Measurements from ENCODE around the gene KRTAP10-12.
"Not testable (repeated sequence)": the region's sequence is repeated elsewhere in the genome, so short reads cannot be mapped to it uniquely, and the experiment has no call there.

KRTAP10-12 gene

DNA sequence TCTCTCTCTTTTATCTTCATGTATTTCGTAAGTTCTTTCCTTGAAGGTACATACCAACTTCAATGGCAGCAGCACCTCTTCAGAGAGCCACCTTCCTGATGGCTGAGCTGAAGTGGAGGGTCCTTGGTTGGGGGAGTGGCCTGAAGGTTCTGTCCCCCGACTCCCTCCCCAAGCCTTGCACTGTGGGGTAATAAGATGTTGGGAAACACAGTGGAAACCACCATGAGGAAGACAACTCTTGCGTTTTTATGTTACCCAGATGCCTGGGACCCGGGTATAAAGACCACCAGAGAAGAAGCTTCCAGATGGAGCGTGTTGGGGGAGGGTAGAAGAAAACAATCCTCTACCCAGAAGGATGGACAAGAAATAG lies 38.4 kb upstream of the KRTAP10-12 start:
- in situ Hi-C loops (cut with MboI; ENCODE audit: low sequenced_read_pairs) = no loop called here
- DNase-seq (ENCODE audit: low spot score in 2 of 2) = no peak
- Histone ChIP-seq H3K9me3 (no peaks in the 10 kb centered on the region), H3K4me3 (no peak overlapping the region), H3K36me3 (replicated peaks) (no peaks in the 10 kb centered on the region), H3K27me3 (ENCODE audit: low read depth) (no peaks in the 10 kb centered on the region), H3K4me1 (no peaks in the 10 kb centered on the region)

DNA sequence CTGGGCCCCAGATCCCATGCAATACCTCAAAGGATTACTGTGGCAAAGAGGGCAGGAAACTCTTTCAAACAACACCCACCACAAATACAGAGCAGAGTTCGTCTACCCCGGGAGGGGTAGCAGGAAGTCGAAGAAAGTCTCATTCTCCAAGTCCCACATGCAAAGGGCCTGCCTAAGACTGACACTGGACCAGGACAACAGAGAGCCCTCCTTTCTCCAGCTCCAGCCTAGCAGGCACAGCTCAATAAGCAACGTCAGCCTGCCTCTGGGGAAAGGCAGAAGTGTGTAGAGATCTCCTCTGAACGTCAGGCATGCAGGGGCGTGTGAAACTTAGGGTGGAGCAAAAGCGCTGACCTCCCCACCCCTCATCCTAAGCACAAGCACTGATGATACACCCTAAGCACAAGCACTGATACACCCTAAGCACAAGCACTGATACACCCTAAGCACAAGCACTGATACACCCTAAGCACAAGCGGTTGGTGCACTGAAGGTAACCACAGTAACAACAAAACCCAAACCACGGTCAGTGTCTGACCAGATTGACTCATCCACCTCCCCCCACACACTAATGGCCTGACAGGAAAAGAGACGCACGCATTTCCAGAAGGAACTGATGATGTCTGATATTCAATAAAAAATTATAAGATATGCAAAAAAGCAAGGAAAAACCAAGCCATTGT lies 37.9 kb upstream of the KRTAP10-12 start:
- DNase-seq (ENCODE audit: low spot score in 2 of 2) = no peak
- Histone ChIP-seq H3K36me3 (replicated peaks) (no peaks in the 10 kb centered on the region), H3K4me3 (no peak overlapping the region), H3K9me3 (no peaks in the 10 kb centered on the region), H3K27me3 (ENCODE audit: low read depth) (no peaks in the 10 kb centered on the region), H3K4me1 (no peaks in the 10 kb centered on the region)
- in situ Hi-C loops (cut with MboI; ENCODE audit: low sequenced_read_pairs) = no loop called here

DNA sequence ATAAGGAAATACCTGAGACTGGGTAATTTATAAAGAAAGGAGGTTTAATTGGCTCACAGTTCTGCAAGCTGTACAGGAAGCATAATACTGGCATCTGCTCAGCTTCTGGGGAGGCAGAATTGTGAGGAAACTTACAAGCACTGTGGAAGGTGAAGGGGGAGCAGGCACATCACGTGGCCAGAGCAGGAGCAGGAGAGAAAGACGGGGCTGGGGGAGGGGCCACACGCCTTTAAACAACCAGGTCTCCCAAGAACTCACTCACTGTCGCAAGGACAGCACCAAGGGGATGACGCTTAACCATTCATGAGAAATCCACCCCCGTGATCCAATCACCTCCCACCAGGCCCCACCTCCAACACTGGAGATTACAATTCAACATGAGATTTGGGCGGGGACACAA lies 35.4 kb upstream of the KRTAP10-12 start:
- H3K4me1 ChIP-seq; H3K4me3 ChIP-seq; H3K9me3 ChIP-seq; in situ Hi-C loops (cut with MboI; ENCODE audit: low sequenced_read_pairs); H3K27me3 ChIP-seq (ENCODE audit: low read depth); H3K36me3 ChIP-seq (replicated peaks); DNase-seq (ENCODE audit: low spot score in 2 of 2): not testable (repeated sequence)

DNA sequence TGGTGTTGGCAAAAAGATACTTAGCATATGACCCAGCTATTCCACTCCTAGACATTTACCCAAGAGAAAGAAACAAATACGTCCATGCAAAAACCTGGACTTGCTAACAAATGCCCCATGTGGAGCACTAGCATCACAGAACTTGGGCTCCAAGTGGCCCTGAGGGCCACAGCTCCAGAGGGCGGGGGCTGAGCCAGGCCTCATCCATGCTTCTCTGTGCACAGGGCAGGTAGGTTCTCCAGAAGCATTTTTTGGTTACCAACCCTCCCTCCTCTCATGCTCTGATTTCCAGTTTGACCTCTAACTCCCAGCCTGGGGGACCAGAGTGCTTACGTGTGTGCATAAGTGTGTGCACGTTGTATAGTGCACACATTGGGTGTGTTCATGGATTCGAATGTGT lies 32.3 kb upstream of the KRTAP10-12 start:
- H3K4me3 ChIP-seq = no peak overlapping the region
- no peak for DNase-seq (ENCODE audit: low spot score in 2 of 2)
- no peaks in the 10 kb centered on the region for H3K4me1 ChIP-seq
- no peaks in the 10 kb centered on the region for H3K9me3 ChIP-seq
- no peaks in the 10 kb centered on the region for H3K27me3 ChIP-seq (ENCODE audit: low read depth)
- H3K36me3 ChIP-seq (replicated peaks) = no peaks in the 10 kb centered on the region
- in situ Hi-C loops (cut with MboI; ENCODE audit: low sequenced_read_pairs) = no loop called here

DNA sequence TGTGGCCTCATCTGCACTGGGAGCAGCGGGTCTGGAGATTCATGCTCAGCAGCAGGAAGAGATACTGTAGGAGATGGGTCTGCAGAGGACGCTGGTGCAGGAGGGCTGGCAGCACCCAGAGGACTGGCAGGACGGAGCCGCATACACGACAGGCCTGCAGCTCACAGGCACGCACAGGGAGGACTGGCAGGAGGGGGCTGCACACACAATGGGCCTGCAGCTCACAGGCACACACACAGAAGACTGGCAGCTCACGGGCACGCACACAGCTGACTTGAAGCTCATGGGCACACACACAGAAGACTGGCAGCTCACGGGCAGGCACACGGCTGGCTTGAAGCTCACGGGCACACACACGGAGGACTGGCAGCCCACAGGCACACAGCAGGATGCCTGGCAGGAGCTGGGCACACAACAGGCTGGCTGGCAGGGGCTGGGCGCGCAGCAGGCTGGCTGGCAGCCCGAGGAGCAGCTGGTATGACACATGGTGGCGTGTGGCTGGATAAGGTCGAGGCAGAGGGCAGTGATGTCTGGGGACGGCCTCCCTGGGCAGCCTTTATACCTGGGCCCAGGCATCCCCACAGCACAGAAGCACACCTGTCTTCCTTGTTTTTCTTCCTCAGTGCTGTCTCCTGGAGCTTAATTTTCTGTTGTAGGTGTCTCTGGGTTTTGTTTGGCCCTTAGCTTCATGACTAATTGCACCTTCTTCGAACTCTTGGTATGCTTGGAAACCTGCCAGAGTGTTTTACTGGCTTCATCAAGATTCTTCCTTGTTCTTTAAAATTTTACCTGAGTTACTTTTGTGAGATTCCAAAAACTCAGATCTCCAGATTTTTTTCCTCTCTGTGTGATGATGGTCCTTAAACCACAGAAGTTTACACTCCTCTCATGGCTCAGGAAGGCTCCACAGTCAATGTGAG lies 30.3 kb upstream of the KRTAP10-12 start, which contains the start of gene KRTAP12-2:
Gene KRTAP12-2, minus strand, starts transcription at position 527 of the 920 bp plus-strand sequence. Its CDS starts 41 bp downstream, at position 486.
- Histone ChIP-seq H3K36me3 (replicated peaks) (no peaks in the 10 kb centered on the region), H3K27me3 (ENCODE audit: low read depth) (0 out of 2 replicates have a peak, but pooled peaks cover 1% of the 10 kb centered on the region), H3K9me3 (no peaks in the 10 kb centered on the region), H3K4me1 (no peaks in the 10 kb centered on the region), H3K4me3 (no peak within 1 kb of the TSS)
- in situ Hi-C loops (cut with MboI; ENCODE audit: low sequenced_read_pairs) = no loop called here
- no peak for DNase-seq (ENCODE audit: low spot score in 2 of 2)

DNA sequence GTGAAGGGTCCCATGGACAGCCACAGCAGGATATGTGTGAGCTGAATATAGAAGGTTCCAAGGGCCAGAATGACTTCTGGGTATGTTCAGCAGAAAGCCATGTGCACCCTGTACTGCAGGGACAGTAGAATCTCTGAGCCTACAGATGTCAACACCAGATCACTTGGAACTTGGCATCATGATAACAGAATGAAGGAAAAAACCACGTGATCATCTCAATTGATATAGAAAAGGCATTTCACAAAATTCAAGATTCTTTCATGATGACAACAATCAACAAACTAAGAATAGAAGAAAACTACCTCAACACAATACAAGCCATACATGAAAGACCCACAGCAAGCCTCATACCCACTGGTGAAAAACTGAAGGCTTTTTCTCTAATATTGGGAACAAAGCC lies 29.4 kb upstream of the KRTAP10-12 start:
- DNase-seq (ENCODE audit: low spot score in 2 of 2) = no peak
- no peaks in the 10 kb centered on the region for H3K36me3 ChIP-seq (replicated peaks)
- H3K27me3 ChIP-seq (ENCODE audit: low read depth) = 0 out of 2 replicates have a peak, but pooled peaks cover 2% of the 10 kb centered on the region
- 0 out of 2 replicates have a peak, but pooled peaks cover under 1% of the 10 kb centered on the region for H3K9me3 ChIP-seq
- H3K4me1 ChIP-seq = no peaks in the 10 kb centered on the region
- in situ Hi-C loops (cut with MboI; ENCODE audit: low sequenced_read_pairs) = no loop called here
- H3K4me3 ChIP-seq = no peak overlapping the region

DNA sequence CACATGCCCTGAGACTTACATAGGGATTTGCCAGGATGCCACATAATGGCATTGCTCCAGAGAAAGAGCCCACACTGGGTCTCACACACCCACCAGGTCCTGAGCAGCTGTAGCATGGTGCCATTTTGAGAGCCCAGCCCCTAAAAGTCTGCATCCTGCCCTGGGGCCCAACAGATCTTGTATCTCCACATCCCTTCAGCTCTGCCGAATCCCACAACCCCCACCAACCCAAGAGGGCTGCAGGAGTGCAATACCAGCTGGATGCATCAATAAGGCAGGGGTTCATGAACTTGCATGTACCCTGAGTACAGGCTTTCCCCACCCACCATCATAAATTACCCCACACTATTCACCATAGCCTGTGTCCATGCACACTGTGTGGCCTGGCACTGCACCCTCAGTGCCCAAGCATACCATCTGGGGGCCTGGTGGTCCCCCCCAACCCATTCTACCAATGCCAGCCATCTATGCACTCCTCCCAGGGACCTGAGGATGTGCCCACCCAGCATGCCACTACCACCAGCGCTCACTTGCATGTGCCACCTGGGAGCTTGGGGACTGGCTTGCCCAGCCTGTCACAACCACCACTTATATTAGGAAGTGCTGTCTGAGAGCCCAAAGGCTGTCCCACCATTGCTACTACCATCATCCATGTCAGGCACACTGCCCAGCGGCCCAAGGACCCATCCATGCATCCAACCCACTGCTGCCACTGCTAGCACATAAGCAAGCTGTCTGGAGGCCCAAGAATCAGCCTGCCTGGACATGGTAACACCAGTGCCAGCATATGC lies 26.1 kb upstream of the KRTAP10-12 start:
- Histone ChIP-seq H3K36me3 (replicated peaks) (no peaks in the 10 kb centered on the region), H3K4me3 (no peak overlapping the region), H3K9me3 (peaks cover 6% of the 10 kb centered on the region; the same call in 1 of the 2 replicates), H3K4me1 (no peaks in the 10 kb centered on the region), H3K27me3 (ENCODE audit: low read depth) (peaks cover 7% of the 10 kb centered on the region; the same call in 1 of the 2 replicates)
- no peak for DNase-seq (ENCODE audit: low spot score in 2 of 2)
- in situ Hi-C loops (cut with MboI; ENCODE audit: low sequenced_read_pairs) = no loop called here

DNA sequence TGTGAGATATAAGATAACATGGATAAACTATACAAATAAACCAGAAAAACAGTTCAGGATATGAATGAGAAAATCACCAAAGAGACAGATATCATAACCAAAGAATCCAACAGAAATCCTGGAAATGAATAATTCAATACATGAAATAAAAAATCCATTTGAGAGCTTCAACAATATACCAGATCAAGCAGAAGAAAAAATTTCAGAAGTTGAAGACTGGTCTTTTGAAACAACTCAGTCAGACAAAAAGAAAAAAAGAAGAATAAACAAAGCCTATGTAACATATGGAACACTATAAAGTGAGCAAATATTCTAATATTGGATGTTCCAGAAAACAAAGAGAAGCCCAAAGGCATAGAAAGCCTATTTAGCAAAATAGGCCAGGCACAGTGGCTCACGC lies 25.1 kb upstream of the KRTAP10-12 start:
- Histone ChIP-seq H3K4me1 (no peaks in the 10 kb centered on the region), H3K4me3 (no peak overlapping the region), H3K9me3 (peaks cover 6% of the 10 kb centered on the region; the same call in 1 of the 2 replicates), H3K36me3 (replicated peaks) (no peaks in the 10 kb centered on the region), H3K27me3 (ENCODE audit: low read depth) (peaks cover 14% of the 10 kb centered on the region; the same call in 1 of the 2 replicates)
- no peak for DNase-seq (ENCODE audit: low spot score in 2 of 2)
- in situ Hi-C loops (cut with MboI; ENCODE audit: low sequenced_read_pairs) = no loop called here

DNA sequence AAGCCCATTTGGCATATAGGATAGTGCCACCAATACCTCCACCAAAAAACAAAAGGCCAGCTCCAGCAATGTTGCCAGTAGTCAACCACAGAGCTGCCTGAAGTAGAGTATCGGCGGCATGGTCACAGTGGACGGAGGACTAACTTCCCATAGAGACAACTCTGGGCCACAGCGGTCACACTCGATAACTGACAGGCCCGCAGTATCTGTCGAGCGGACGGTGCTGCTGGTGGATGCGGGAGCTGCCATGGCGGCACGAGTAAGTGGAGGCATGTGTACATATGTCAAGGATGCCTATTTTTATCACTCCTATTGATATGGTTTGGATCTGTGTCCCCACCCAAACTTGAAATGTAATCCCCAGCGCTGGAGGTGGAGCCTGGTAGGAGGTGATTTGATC lies 19.1 kb upstream of the KRTAP10-12 start:
- no peaks in the 10 kb centered on the region for H3K4me1 ChIP-seq
- in situ Hi-C loops (cut with MboI; ENCODE audit: low sequenced_read_pairs) = no loop called here
- H3K9me3 ChIP-seq = peaks cover 3% of the 10 kb centered on the region; the same call in 1 of the 2 replicates
- no peak overlapping the region for H3K4me3 ChIP-seq
- H3K27me3 ChIP-seq (ENCODE audit: low read depth) = peaks cover 16% of the 10 kb centered on the region; the same call in 1 of the 2 replicates
- DNase-seq (ENCODE audit: low spot score in 2 of 2) = no peak
- H3K36me3 ChIP-seq (replicated peaks) = no peaks in the 10 kb centered on the region

DNA sequence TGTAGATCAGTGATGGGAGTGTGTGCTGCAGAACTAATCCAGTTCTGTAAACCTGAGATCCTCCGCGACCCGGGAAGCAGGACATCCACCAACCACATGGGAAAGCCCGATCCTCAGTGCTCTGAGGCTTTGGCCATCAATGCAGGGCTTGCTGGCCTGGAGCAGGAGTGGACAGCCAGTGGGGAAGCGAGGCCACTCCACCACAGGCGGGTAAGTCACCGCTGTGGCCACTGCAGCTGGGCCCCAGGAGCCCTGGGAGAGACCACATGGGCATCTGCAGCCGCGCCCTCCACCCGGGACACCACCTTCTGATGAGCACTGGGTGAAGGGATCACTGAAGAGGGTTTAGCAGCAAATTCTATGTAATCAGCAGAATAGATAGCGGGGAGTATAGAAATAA lies 15.8 kb upstream of the KRTAP10-12 start:
- in situ Hi-C loops (cut with MboI; ENCODE audit: low sequenced_read_pairs) = no loop called here
- no peak overlapping the region for H3K4me3 ChIP-seq
- no peaks in the 10 kb centered on the region for H3K36me3 ChIP-seq (replicated peaks)
- H3K9me3 ChIP-seq = no peaks in the 10 kb centered on the region
- H3K27me3 ChIP-seq (ENCODE audit: low read depth) = peaks cover 10% of the 10 kb centered on the region; the same call in 1 of the 2 replicates
- no peak for DNase-seq (ENCODE audit: low spot score in 2 of 2)
- H3K4me1 ChIP-seq = no peaks in the 10 kb centered on the region

DNA sequence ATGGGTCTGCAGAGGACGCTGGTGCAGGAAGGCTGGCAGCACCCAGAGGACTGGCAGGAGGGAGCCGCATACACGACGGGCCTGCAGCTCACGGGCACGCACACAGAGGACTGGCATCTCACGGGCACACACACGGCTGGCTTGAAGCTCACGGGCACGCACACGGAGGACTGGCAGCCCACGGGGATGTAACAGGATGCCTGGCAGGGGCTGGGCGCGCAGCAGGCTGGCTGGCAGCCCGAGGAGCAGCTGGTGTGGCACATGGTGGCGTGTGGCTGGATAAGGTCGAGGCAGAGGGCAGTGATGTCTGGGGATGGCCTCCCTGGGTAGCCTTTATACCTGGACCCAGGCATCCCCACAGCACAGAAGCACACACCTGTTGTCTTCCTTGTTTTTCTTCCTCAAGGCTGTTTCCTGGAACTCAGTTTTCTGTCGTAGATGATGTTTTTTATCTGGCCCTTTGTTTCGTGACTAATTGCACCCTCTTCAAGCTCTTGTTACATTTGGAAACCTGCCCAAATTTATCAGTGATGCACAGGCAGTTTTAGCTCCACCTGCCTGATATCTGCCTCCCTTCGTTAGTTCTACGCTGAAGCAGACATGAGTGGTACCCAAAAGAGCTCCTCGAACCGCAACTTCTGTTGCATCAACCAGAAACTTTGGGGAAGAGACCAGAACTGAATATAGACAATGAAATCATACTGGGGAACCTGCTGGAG lies 15.0 kb upstream of the KRTAP10-12 start, which contains the start of gene KRTAP12-1:
Gene KRTAP12-1, minus strand, starts transcription at position 303 of the 719 bp plus-strand sequence. Its CDS starts 40 bp downstream, at position 263.
- no peak within 1 kb of the TSS for H3K4me3 ChIP-seq
- DNase-seq (ENCODE audit: low spot score in 2 of 2) = no peak
- no peaks in the 10 kb centered on the region for H3K4me1 ChIP-seq
- H3K36me3 ChIP-seq (replicated peaks) = no peaks in the 10 kb centered on the region
- in situ Hi-C loops (cut with MboI; ENCODE audit: low sequenced_read_pairs) = no loop called here
- no peaks in the 10 kb centered on the region for H3K9me3 ChIP-seq
- H3K27me3 ChIP-seq (ENCODE audit: low read depth) = 0 out of 2 replicates have a peak, but pooled peaks cover 4% of the 10 kb centered on the region

DNA sequence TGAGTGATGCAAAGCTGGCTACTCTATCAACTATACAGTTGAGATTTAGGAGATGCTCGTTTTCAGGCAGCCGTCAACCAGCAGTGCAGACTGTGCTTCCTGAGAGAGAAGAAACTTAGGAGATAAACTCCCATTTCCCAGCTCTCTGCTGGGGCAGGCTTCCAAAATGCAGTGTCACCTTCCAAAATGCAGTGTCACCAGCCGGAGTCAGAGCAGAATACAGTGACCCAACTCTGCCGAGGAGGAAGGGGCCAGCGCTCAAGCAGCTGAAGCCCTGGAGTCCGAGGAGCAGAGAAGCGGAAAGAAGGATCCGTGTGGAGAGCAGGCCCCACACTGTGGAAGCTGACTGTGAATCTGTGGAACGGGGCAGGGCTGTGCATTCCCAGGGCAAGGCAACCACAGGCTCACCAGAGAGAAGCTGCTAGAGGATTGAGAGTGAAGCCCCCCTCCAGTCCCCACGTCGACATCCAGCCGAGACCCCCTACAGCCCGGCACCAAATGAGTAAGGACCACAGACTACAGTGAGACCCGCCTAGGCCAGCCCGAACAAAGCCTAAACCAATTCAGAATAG lies 14.3 kb upstream of the KRTAP10-12 start:
- no peaks in the 10 kb centered on the region for H3K36me3 ChIP-seq (replicated peaks)
- DNase-seq (ENCODE audit: low spot score in 2 of 2) = no peak
- H3K9me3 ChIP-seq = no peaks in the 10 kb centered on the region
- no peaks in the 10 kb centered on the region for H3K4me1 ChIP-seq
- H3K27me3 ChIP-seq (ENCODE audit: low read depth) = 0 out of 2 replicates have a peak, but pooled peaks cover 4% of the 10 kb centered on the region
- in situ Hi-C loops (cut with MboI; ENCODE audit: low sequenced_read_pairs) = no loop called here
- no peak overlapping the region for H3K4me3 ChIP-seq
